K562 (cell line): ENCODE measurements around the gene NELL1.

Experiments
- ATF7 ChIP-seq: fragments of 450-650 bp; IDR thresholded peaks from 2 replicates; pipeline ENCODE4 v1.7.1; 2014; ENCODE audit warnings: mild to moderate bottlenecking, moderate library complexity
- BCOR ChIP-seq: fragments of 450-650 bp; IDR thresholded peaks from 2 replicates; pipeline ENCODE4 v1.6.1; 2016
- POLR2A ChIP-seq: fragments of 450-650 bp; conservative IDR thresholded peaks from 2 replicates; pipeline ENCODE4 v1.6.1; 2016
- POLR3A ChIP-seq: IDR thresholded peaks from 2 replicates; pipeline ENCODE4 v1.6.1; 2011; ENCODE audit warnings: borderline replicate concordance, mild to moderate bottlenecking, moderate library complexity; ENCODE audit not compliant: insufficient read length, insufficient read depth; ENCODE audit errors: extremely low read depth
- POU5F1 ChIP-seq: fragments of 150-350 bp; IDR thresholded peaks from 2 replicates; pipeline ENCODE4 v1.6.1; 2014; ENCODE audit warnings: borderline replicate concordance, low read length, low read depth, mild to moderate bottlenecking; ENCODE audit not compliant: partially characterized antibody
- TF ChIP-seq, protein P1 (sequence below): sonication (generic); formaldehyde crosslinking; IDR thresholded peaks from 2 replicates; pipeline ENCODE4 v1.8.0; 2022; ENCODE audit warnings: mild to moderate bottlenecking, missing genetic modification reagents

DNA sequence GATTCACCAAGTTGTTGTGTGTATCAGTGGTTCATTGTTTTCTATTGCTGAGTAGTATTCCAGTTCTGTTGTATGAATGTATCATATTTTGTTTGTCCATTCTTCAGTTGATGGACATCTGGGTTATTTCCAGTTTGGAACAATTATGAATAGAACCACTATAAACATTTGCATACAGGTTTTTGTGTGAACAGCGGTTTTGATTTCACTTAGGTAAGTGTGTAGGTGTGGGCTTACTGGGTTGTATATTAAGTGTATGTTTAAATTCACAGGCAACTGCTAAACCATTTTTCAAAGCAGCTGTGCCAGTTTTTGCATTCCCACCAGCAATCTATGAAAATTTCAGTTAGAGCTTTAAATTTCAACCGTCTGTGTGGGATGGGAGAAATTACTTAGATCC is 217.8 kb downstream of the NELL1 start:
- TF ChIP-seq POU5F1 = no peak
- TF ChIP-seq POLR2A = no peak
- TF ChIP-seq, protein P1, sequence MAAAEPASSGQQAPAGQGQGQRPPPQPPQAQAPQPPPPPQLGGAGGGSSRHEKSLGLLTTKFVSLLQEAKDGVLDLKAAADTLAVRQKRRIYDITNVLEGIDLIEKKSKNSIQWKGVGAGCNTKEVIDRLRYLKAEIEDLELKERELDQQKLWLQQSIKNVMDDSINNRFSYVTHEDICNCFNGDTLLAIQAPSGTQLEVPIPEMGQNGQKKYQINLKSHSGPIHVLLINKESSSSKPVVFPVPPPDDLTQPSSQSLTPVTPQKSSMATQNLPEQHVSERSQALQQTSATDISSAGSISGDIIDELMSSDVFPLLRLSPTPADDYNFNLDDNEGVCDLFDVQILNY = no peak
- TF ChIP-seq ATF7 = no peak
- TF ChIP-seq BCOR = no peak
- no peak for TF ChIP-seq POLR3A
